Parathyroid adenoma (tissue), 2 donors: ENCODE measurements around the gene RBM11.
"Not testable (repeated sequence)": the region's sequence is repeated elsewhere in the genome, so short reads cannot be mapped to it uniquely, and the experiment has no call there.

Experiments used
- H2AFZ ChIP-seq: fragments of 300-600 bp; sonication (generic); one replicate; pipeline ENCODE4 v1.7.0; 2017; ENCODE audit warnings: antibody characterized with exemption, mild to moderate bottlenecking
- H3K27ac ChIP-seq: fragments of 300-600 bp; sonication (generic); one replicate; pipeline ENCODE4 v1.7.0; 2017
- H3K27me3 ChIP-seq: fragments of 300-600 bp; sonication (generic); one replicate; pipeline ENCODE4 v1.7.0; 2017; ENCODE audit warnings: low read length; ENCODE audit not compliant: control insufficient read depth, insufficient read depth
- H3K36me3 ChIP-seq: fragments of 300-600 bp; sonication (generic); one replicate; pipeline ENCODE4 v1.7.0; 2017; ENCODE audit warnings: low read length; ENCODE audit not compliant: control insufficient read depth, insufficient read depth
- H3K4me1 ChIP-seq: fragments of 300-600 bp; sonication (generic); one replicate; pipeline ENCODE4 v1.7.0; 2017; ENCODE audit warnings: control low read depth
- H3K4me2 ChIP-seq: fragments of 300-600 bp; sonication (generic); one replicate; pipeline ENCODE4 v1.7.0; 2017; ENCODE audit warnings: low read length
- H3K4me3 ChIP-seq: fragments of 300-600 bp; sonication (generic); one replicate; pipeline ENCODE4 v1.7.0; 2017; ENCODE audit warnings: low read depth, low read length
- H3K79me2 ChIP-seq: fragments of 300-600 bp; sonication (generic); one replicate; pipeline ENCODE4 v1.7.0; 2017; ENCODE audit warnings: control low read depth
- H3K9ac ChIP-seq: fragments of 300-600 bp; sonication (generic); one replicate; pipeline ENCODE4 v1.7.0; 2017; ENCODE audit warnings: mild to moderate bottlenecking
- H3K9me3 ChIP-seq: fragments of 300-600 bp; sonication (generic); one replicate; pipeline ENCODE4 v1.7.0; 2017; ENCODE audit warnings: low read length; ENCODE audit not compliant: control insufficient read depth
- CTCF ChIP-seq: fragments of 300-600 bp; sonication (generic); IDR thresholded peaks from one replicate; pipeline ENCODE4 v1.7.0; 2017; ENCODE audit warnings: antibody characterized with exemption, mild to moderate bottlenecking
- donor health status: primary hyperparathyroidism.

RBM11 gene

GRCh38 chr21:14215971-14216641 lies at the start of gene RBM11:
Gene RBM11 (plus strand): TSS chr21:14216157. CDS start chr21:14216187, 30 bp downstream.
- H3K4me1 ChIP-seq, result peaks cover 2% of the 10 kb centered on the region
- no peaks in the 10 kb centered on the region for H3K9me3 ChIP-seq
- H2AFZ ChIP-seq, result peak within 1 kb of the TSS; percentile 85
- no peak within 1 kb of the TSS for H3K9ac ChIP-seq
- H3K79me2 ChIP-seq, result no peaks in the 10 kb centered on the region
- no peaks in the 10 kb centered on the region for H3K27me3 ChIP-seq
- H3K4me2 ChIP-seq, result peak within 1 kb of the TSS; percentile 82
- peak within 1 kb of the TSS; percentile 92 for H3K4me3 ChIP-seq
- TF ChIP-seq CTCF, result no peak
- H3K27ac ChIP-seq, result peak within 1 kb of the TSS; percentile 6
- H3K36me3 ChIP-seq, result no peaks in the 10 kb centered on the region

GRCh38 chr21:14166463-14167223 lies 49.3 kb upstream of the RBM11 start:
- not testable (repeated sequence) for H2AFZ ChIP-seq, H3K27ac ChIP-seq, H3K4me1 ChIP-seq, H3K27me3 ChIP-seq, H3K4me3 ChIP-seq, H3K4me2 ChIP-seq, H3K79me2 ChIP-seq, H3K9ac ChIP-seq, H3K9me3 ChIP-seq, H3K36me3 ChIP-seq

GRCh38 chr21:14206222-14206621 lies 9.7 kb upstream of the RBM11 start:
- Histone ChIP-seq H3K36me3 (no peaks in the 10 kb centered on the region), H3K27ac (no peak overlapping the region), H3K27me3 (no peaks in the 10 kb centered on the region), H3K9ac (no peak overlapping the region), H3K4me3 (no peak overlapping the region), H2AFZ (no peak overlapping the region), H3K4me2 (no peak overlapping the region), H3K4me1 (no peaks in the 10 kb centered on the region), H3K9me3 (no peaks in the 10 kb centered on the region), H3K79me2 (no peaks in the 10 kb centered on the region)
- no peak for TF ChIP-seq CTCF

- Histone ChIP-seq H3K27ac (no peak within 1 kb of the TSS), H2AFZ (no peak within 1 kb of the TSS), H3K27me3 (no peaks in the 10 kb centered on the region), H3K9ac (no peak within 1 kb of the TSS), H3K36me3 (no peaks in the 10 kb centered on the region), H3K4me3 (no peak within 1 kb of the TSS), H3K9me3 (no peaks in the 10 kb centered on the region), H3K4me1 (no peaks in the 10 kb centered on the region), H3K4me2 (no peak within 1 kb of the TSS), H3K79me2 (no peaks in the 10 kb centered on the region)
- TF ChIP-seq CTCF, result no peak
Measured at GRCh38 chr21:14210738-14211137, 5.2 kb upstream of the RBM11 start, which contains the start of gene LIPI. Gene LIPI (minus strand): TSS chr21:14210955. CDS start chr21:14210845, 110 bp downstream.

- Histone ChIP-seq H2AFZ (no peak overlapping the region), H3K9ac (no peak overlapping the region), H3K4me2 (no peak overlapping the region), H3K4me1 (peaks cover 2% of the 10 kb centered on the region), H3K4me3 (no peak overlapping the region), H3K79me2 (no peaks in the 10 kb centered on the region), H3K27ac (no peak overlapping the region), H3K9me3 (no peaks in the 10 kb centered on the region), H3K36me3 (no peaks in the 10 kb centered on the region), H3K27me3 (no peaks in the 10 kb centered on the region)
- no peak for TF ChIP-seq CTCF
Measured at GRCh38 chr21:14213164-14213563, 2.8 kb upstream of the RBM11 start.
